ENCODE results near the gene ELOA.
"Not testable (repeated sequence)": the region's sequence is repeated elsewhere in the genome, so short reads cannot be mapped to it uniquely, and the experiment has no call there.

ELOA gene

DNA sequence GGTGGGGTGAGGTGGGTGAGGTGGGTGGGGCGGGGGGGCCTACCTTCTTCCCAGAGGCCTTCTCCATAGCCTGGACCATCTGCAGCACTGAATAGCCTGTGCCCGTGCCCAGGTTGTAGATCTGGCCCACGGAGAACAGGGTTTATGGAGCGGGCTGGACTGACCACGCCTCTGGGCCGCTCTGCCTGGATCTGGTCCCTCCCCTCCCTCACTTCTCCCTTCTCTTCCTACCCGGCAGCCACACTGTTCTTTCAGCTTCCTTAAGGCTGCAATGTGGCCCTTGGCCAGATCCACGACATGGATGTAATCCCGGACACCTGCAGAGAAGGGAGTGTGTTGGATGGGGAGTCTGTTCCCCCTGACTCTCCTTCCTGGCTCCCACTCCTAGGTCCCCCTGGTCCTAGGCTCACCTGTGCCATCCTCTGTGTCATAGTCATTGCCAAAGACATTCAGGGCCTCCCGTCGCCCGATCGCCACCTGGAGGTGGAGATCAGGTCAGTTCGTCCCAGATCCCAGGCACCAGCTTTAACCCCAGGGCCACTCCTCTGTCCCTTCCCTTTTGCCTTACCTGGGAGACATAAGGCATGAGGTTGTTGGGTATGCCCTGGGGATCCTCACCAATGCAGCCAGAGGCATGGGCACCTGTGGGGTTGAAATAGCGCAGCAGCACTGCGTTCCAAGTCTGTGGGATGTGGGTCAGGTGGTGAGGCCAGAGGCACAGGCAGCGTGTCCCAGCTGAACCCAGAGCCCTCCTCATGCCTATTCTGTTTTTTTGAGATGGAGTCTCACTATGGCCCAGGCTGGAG, 53.4 kb downstream of the ELOA start:
- peak in 1 of 2 experiments; percentile 19 for DNase-seq
- no peak for TF ChIP-seq GATA1 (IDR thresholded peaks at IDR 0.05; ENCODE audit: low read depth, low read length)
- TF ChIP-seq POLR2A (IDR thresholded peaks at IDR 0.05; ENCODE audit: low read length) = no peak

DNA sequence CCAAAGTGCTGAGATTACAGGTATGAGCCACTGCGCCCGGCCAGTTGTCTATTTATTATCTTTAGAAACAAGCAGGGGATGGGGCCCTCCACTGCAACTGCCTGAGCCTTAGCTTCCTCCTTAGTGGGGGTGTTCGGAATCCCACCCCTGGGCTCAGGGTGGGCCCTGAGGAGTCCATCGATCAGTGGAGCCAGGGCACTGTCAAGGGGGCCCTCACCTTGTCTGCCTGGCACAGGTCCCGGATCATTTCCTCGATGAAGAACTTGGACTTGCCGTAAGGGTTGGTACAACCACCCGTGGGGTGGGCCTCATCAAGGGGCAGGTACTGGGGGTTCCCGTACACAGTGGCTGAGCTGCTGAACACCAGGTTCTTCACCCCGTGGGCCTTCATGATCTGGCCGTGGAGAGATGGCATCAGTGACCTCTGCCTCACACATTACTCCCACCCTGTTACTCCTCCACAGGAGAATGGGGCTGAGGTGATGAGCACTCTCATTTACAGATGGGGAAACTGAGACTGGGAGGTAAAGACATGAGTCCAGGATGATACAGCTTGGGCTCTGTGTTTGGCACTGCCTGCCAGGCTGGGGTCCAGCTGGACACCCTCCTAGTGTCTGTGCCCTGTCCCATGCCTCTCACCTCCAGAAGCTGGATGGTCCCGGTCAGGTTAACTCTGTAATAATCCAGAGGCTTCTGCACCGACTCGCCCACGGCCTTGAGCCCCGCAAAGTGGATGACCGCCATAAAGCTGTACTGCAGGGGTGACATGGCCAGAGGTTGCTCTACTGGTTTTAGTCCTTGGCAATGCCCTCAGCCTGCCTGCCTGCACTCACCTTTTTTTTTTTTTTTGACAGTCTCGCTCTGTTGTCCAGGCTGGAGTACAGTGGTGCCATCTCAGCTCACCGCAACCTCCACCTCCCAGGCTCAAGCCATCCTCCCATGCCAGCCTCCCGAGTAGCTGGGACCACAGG, 54.5 kb downstream of the ELOA start:
- TF ChIP-seq GATA1 (IDR thresholded peaks at IDR 0.05; ENCODE audit: low read depth, low read length) (no peak), POLR2A (IDR thresholded peaks at IDR 0.05; ENCODE audit: low read length) (no peak)

DNA sequence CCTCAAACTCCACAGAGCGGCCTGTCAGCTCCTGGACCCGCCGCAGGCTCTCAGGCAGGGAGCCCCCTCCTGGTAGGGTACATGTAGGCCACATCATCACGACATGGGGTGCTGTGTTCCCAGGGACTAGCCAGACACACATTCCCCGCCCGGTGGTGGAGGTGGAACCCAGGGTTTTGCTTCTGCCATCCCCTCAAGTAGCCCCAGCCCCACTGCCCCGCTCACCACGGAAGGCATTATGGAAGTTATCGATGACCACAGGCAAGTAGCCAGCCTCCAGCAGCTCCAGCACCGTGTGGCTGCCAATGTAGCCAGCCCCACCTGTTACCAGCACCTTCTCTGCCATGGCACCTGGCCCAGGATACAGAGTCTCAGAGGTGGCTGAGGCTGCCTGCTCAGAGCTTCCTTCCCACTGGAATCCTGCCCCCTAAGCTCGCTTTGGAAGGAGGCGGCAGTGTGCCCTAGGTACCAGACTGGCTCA, 55.4 kb downstream of the ELOA start:
- no peak for TF ChIP-seq GATA1 (IDR thresholded peaks at IDR 0.05; ENCODE audit: low read depth, low read length)
- TF ChIP-seq POLR2A (IDR thresholded peaks at IDR 0.05; ENCODE audit: low read length) = no peak
- peak in 1 of 2 experiments; percentile 42 for DNase-seq

More for the DNA sequence above, 54.5 kb downstream of the ELOA start:
- DNase-seq = no peak

DNA sequence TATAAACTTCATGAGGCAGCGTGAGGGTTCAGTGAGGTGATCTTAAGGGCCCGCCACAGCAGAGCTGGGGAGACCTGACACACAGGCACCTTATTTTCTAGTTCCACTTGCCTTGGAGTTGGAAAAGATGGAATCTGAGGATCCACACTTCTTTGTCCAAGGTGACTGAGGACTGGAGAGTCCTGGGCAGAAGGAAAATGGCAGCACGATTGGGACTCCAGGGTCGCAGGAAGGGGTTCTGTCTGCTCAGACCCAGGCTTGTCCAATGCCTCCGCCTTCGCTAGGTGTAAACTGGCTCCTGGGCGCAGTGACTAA, 55.9 kb downstream of the ELOA start:
- no peak for DNase-seq
- TF ChIP-seq POLR2A (IDR thresholded peaks at IDR 0.05; ENCODE audit: low read length) (no peak), GATA1 (IDR thresholded peaks at IDR 0.05; ENCODE audit: low read depth, low read length) (no peak)

DNA sequence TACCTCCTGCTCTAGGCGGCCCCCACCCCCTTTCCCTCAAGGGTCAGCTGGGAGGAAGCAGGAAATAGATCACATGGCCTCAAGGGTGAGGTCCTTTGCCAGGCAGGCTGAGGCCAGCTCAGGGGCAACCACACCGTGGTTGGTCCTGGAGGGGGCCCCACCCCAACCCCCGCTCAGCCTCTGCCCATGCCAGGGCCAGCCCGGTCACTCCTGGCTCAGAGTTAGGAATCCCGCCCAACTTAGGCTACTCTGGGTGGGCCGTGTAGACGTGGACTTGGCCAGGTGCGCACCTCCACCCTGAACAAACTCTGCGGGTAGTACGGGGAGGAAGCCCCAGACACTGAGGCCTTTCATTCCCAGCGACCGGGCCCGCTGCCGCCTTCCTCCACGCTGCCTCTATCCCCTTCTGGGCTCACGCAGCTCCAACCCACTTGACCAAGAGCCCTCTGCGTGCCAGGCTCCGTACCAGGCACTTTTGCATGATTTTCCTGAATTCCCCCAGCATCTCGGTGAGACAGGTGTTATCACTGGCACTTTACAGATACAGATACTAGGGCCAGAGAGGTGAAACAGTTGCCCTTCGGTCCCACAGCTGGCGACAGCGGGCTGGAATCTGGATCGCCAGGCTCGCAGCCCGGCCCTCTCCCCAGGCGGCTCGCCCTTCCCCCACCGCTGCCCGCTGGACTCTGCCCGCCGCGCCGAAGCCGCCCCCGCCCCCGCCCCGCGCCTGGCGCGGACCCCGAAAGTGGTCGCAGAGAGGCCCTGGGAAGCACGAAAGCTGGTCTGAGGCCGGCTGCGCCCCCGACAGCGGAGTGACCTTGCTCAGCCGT, 56.5 kb downstream of the ELOA start:
- TF ChIP-seq POLR2A (IDR thresholded peaks at IDR 0.05; ENCODE audit: low read length) = peak; percentile 43
- TF ChIP-seq GATA1 (IDR thresholded peaks at IDR 0.05; ENCODE audit: low read depth, low read length) = no peak

DNA sequence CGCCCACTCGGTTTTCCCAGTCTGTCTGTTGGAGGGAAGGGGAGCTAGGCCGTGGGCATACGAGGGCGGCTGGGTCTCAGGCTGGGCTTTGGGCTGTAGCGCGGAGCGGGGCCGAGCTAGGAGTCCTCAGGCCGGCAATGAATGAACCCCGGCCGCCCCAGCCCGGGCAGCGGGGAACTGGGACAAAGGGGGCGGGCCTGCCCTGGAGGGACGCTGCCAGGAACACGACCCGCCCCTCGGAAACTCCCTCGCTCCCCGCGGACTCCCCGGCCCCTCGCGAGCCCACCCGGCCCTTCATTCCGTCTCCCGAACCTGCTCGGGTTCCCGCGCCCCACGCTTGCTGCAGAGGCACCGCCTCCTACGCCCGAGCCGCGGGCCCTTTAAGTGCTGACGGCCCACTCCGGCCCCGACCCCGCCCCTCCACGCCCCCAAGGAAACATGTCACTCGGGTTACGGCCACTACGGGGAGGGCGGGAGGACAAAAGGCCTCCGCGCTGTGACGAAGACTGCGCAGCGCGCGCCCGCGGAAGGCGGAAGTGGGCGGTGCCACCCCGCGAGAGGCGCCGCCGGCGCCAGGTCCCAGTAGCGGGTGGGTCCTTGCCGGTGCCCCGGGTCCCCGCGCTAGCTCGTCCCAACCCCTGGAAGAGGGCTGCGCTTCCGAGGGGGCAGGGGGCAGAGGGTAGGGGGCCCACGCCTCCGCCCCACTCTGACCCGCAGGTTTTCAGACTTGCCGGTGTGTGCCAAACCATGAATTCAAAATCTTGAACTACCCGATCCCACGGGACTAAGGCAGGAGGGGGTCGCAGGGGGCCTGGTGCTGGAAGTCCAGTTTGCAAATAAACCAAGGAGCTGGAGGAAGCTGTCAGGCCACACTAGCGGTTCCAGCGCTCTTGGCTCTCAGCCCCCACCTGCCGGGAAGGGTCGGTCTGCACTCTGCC, 57.4 kb downstream of the ELOA start, which contains the start of gene GALE:
GALE (minus strand) TSS at position 355 of the 938 bp plus-strand sequence. CDS start 1,747 bp downstream, outside the sequence.
- TF ChIP-seq GATA1 (IDR thresholded peaks at IDR 0.05; ENCODE audit: low read depth, low read length) (no peak), POLR2A (IDR thresholded peaks at IDR 0.05; ENCODE audit: low read length) (peak; percentile 54)
- DNase-seq = peak; percentile 96 to 98

More for the DNA sequence above, 56.5 kb downstream of the ELOA start:
- peak in 1 of 2 experiments; percentile 60 for DNase-seq

DNA sequence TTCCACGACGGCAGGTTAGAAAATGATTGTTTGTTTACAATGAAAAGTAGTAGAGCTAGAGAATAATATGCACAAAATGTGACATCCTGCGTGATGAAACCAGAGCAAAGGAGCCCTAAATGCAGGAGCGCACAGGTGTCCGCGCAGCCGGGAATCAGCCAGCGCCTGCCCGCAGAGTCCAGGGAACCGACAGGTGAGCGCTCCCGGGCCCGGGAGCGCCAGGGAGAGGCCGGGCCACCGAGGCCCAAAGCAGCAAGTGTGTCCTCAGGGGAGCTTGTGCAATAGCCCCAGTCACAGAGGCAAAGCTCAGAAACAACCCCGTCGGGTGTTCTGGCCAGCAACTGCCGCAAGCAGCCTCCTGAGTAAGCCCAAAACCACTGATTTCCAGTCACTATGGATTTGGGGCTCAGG, 58.1 kb downstream of the ELOA start:
- peak in 1 of 2 experiments; percentile 44 for DNase-seq
- TF ChIP-seq GATA1 (IDR thresholded peaks at IDR 0.05; ENCODE audit: low read depth, low read length) (no peak), POLR2A (IDR thresholded peaks at IDR 0.05; ENCODE audit: low read length) (no peak)

DNA sequence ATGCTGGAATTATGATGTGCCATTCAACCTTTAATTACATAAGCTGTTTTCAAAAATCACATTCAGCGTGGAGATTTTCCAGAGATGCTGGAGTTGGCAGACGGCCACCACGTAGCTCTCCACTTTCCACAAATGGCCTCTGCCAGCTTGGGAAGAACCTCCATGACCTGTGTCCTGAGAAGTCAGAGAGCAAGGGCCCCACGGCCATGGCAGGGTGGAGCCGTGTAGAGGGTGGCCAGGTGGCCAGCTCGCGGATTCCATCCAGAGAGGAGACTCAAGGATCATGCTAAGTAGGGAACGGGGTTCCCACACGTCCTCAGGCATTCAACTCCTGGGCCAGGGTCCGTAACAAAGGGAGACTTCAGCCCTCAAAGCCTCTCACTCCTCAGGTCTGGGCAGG, 58.6 kb downstream of the ELOA start:
- TF ChIP-seq POLR2A (IDR thresholded peaks at IDR 0.05; ENCODE audit: low read length) (no peak), GATA1 (IDR thresholded peaks at IDR 0.05; ENCODE audit: low read depth, low read length) (no peak)

DNA sequence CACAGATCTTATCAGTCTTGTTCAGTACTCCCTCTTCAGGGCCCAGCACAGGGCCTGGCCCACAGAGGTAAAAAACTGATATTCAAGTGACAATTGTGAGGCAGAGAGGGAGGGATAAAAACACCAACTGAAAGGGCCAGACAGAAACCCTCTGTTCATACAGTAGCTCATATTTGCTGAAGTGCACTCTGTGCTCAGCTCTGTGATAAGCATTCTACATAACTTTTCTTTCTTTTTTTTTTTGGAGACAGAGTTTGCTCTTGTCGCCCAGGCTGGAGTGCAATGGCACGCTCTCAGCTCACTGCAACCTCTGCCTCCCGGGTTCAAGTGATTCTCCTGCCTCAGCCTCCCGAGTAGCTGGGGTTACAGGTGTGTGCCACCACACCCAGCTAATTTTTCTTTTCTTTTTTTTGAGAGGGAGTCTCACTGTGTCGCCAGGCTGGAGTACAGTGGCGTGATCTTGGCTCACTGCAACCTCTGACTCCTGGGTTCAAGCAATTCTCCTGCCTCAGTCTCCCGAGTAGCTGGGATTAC, 59.6 kb downstream of the ELOA start:
- DNase-seq = not testable (repeated sequence)

More for the DNA sequence above, 58.6 kb downstream of the ELOA start:
- DNase-seq = no peak

DNA sequence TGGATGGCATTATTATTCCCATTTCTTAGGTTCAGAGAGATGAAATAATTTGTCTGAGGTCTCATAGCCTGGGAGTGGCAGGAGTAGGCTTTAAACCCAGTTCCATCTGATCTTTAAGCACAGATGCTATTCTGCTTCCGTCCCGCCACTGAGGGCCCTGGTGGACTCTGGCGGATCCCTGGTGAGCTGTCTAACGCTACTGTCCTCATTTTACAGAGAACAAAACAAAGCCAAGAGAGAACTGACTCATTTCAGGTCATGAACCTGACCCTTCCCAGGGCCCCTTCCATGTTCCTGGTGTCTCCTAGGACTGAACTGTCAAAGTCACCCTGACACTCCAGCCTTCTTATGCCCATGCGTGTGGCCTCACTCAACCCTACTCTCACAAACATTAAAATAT, 60.4 kb downstream of the ELOA start:
- DNase-seq = no peak
- TF ChIP-seq POLR2A (IDR thresholded peaks at IDR 0.05; ENCODE audit: low read length) (no peak), GATA1 (IDR thresholded peaks at IDR 0.05; ENCODE audit: low read depth, low read length) (no peak)

DNA sequence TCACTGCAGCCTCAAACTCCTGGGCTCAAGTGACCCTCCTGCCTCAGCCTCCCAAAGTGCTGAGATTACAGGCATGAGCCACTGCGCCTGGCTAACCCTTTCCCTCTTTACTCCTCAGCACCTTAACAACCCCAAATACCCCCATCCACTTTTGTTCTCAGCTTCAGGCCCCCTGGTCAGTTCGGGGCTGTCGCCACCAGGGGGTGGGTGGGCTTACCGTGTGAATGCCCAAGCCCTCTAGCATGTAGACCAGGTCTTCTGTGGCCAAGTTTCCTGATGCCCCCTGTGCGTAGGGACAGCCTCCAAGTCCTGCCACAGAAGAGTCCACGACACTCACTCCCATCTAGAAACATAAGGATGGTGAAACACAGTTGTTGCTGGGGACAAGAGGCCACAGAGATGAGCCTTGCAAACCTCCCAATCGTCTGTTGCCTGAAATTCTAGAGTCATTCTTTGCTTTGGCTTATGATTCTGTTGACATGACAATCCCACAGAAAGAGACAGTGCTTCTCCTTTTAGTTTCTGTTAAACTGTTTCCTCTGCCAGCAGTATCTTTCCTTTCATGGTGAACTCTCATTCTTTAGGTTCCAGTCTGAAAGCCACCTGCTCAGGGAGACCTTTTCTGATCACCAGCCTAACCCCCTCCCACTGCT, 61.0 kb downstream of the ELOA start:
- TF ChIP-seq GATA1 (IDR thresholded peaks at IDR 0.05; ENCODE audit: low read depth, low read length) (no peak), POLR2A (IDR thresholded peaks at IDR 0.05; ENCODE audit: low read length) (peak; percentile 15)
- DNase-seq = peak in 1 of 2 experiments; percentile 28

DNA sequence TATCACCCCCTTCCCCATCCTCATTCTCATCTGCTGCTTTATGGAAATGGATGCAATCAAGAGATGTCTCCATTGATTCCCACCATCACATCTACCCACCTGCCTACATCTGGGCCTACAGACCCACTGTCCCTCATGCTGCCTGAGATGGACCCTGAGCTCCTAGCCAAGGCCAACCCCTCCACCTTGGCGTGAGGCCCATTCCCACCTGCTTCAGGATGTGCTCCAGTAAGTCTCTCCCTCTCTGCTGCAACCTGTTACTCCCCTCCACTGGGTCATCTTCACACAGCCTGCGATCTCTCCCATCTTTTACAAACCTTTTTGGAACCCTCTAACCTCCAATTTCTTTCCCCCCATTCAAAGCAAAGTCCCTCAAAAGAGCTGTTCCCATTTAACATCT, 61.8 kb downstream of the ELOA start:
- no peak for TF ChIP-seq POLR2A (IDR thresholded peaks at IDR 0.05; ENCODE audit: low read length)
- TF ChIP-seq GATA1 (IDR thresholded peaks at IDR 0.05; ENCODE audit: low read depth, low read length) = no peak
- DNase-seq = no peak
